Kidney (tissue), 14 donors: ENCODE data around the gene EPS8L1. TPM values are rescaled to one million over a fixed set of nuclear protein-coding genes. Genes with fewer than 3 reads are reported as not detected.

ENCODE experiments used
- DNase-seq, 5 donors: peaks; one replicate each; pipeline ENCODE4 v3.0.0-alpha.2; 2013 to 2020
- FAIRE-seq: peaks from 2 replicates; lab custom pipeline; 2012; peaks lifted over from hg19 to GRCh38; lab: Jason Lieb, UNC
- H3K27ac ChIP-seq, 2 donors: one replicate each; pipeline ENCODE4 v1.7.0; 2013; ENCODE audit warnings: low read depth in 2 of 2, low read length in 2 of 2, inconsistent platforms in 1 of 2
- H3K27me3 ChIP-seq: one replicate; pipeline ENCODE4 v1.7.1; 2013; ENCODE audit warnings: low read length, inconsistent platforms; ENCODE audit not compliant: control insufficient read depth, insufficient read depth
- H3K36me3 ChIP-seq, 3 donors: one replicate each; pipeline versions ENCODE4 v1.7.0 to v1.7.1; 2013; ENCODE audit warnings: low read length in 3 of 3, control low read depth in 1 of 3, inconsistent platforms in 1 of 3; ENCODE audit not compliant: insufficient read depth in 3 of 3, control insufficient read depth in 2 of 3
- H3K4me1 ChIP-seq, 3 donors: one replicate each; pipeline versions ENCODE4 v1.7.0 to v1.7.1; 2013; ENCODE audit warnings: low read length in 3 of 3, inconsistent platforms in 1 of 3, low read depth in 1 of 3; ENCODE audit not compliant: control insufficient read depth in 2 of 3, insufficient read depth in 2 of 3
- H3K4me3 ChIP-seq, 3 donors: one replicate each; pipeline versions ENCODE4 v1.7.0 to v1.8.1; 2013; ENCODE audit warnings: low read length in 3 of 3, control low read depth in 1 of 3, inconsistent platforms in 1 of 3
- H3K9ac ChIP-seq, 3 donors: one replicate each; pipeline versions ENCODE4 v1.7.0 to v1.7.1; 2013; ENCODE audit warnings: low read length in 3 of 3, control low read depth in 1 of 3, inconsistent platforms in 1 of 3
- H3K9me3 ChIP-seq, 3 donors: one replicate each; pipeline versions ENCODE4 v1.7.0 to v1.7.1; 2013; ENCODE audit warnings: low read length in 3 of 3, control low read depth in 1 of 3, inconsistent platforms in 1 of 3; ENCODE audit not compliant: control insufficient read depth in 2 of 3, insufficient read depth in 1 of 3
- intact Hi-C: fragments of 100-400 bp; cut with DNase I; formaldehyde crosslinking; loops from one replicate; pipeline ENCODE4 v1.11.1; 2022
- polyA plus RNA-seq: library from polyadenylated mRNA; stranded (reverse); fragments of 350-450 nt; fragmentation: Illumina TruSeq; extraction: RNeasy Lipid Tissue Mini Kit (QIAGEN cat#74804); gene quantifications from one replicate; pipeline ENCODE4 v1.2.3, GENCODE V29; 2014; ENCODE audit warnings: low read depth, low replicate concordance; ENCODE audit not compliant: insufficient read depth
- total RNA-seq: library from RNA; stranded (reverse); fragmentation: NEBNext Ultra II Directional; extraction: Animal tissue kit (Norgen Biotek cat#: 25700); gene quantifications from one replicate; pipeline ENCODE4 v1.2.1, GENCODE V29; 2021
- TF ChIP-seq, protein P1 (sequence below): IDR thresholded peaks from 3 replicates; pipeline ENCODE4 v1.5.1; 2012; ENCODE audit warnings: mild to moderate bottlenecking, moderate library complexity, borderline replicate concordance; ENCODE audit not compliant: insufficient read depth; ENCODE audit errors: extremely low read depth
- donor health status: control.
- donor health status: control.
- donor health status: control.
- donor health status: control.
- donor health status: control.
- donor health status: DM: yes; HTN: yes; CAD: no.
- donor health status: Normal renal cell carcinoma (clear cell type).

EPS8L1 gene
- total and polyA plus RNA-seq, 2 donors from 2014 or later, result 45.4 to 95.0 TPM

- intact Hi-C loops, result no loop called here
- H3K36me3 ChIP-seq, result no peaks in the 10 kb centered on the region
- no peaks in the 10 kb centered on the region for H3K9me3 ChIP-seq
- peaks cover 5% of the 10 kb centered on the region for H3K27me3 ChIP-seq
- H3K9ac ChIP-seq, result peak overlapping the region in 1 of 3 donors; percentile 40
- no peak overlapping the region for H3K27ac ChIP-seq
- no peak for FAIRE-seq
- TF ChIP-seq, protein P1, sequence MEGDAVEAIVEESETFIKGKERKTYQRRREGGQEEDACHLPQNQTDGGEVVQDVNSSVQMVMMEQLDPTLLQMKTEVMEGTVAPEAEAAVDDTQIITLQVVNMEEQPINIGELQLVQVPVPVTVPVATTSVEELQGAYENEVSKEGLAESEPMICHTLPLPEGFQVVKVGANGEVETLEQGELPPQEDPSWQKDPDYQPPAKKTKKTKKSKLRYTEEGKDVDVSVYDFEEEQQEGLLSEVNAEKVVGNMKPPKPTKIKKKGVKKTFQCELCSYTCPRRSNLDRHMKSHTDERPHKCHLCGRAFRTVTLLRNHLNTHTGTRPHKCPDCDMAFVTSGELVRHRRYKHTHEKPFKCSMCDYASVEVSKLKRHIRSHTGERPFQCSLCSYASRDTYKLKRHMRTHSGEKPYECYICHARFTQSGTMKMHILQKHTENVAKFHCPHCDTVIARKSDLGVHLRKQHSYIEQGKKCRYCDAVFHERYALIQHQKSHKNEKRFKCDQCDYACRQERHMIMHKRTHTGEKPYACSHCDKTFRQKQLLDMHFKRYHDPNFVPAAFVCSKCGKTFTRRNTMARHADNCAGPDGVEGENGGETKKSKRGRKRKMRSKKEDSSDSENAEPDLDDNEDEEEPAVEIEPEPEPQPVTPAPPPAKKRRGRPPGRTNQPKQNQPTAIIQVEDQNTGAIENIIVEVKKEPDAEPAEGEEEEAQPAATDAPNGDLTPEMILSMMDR, result no peak
- H3K4me1 ChIP-seq, result peaks cover 0 to 15% (median 0%) of the 10 kb centered on the region in 3 donors
- DNase-seq, result peak in 3 of 5 donors; percentile 45 to 71 (median 64)
- H3K4me3 ChIP-seq, result peak overlapping the region in 2 of 3 donors; percentile 28 to 53
These were observed 11.9 kb downstream of the EPS8L1 start for GRCh38 chr19:55087542-55087901.

- Histone ChIP-seq H3K27ac (no peak overlapping the region), H3K4me1 (peaks cover 0 to 15% (median 0%) of the 10 kb centered on the region in 3 donors), H3K4me3 (no peak overlapping the region), H3K36me3 (no peaks in the 10 kb centered on the region), H3K9ac (no peak overlapping the region), H3K9me3 (no peaks in the 10 kb centered on the region), H3K27me3 (peaks cover 5% of the 10 kb centered on the region)
- intact Hi-C loops, result no loop called here
- no peak for FAIRE-seq
- TF ChIP-seq, protein P1, result no peak
- peak in 1 of 5 donors; percentile 56 for DNase-seq
These were observed 12.4 kb downstream of the EPS8L1 start for GRCh38 chr19:55088021-55088451.

GRCh38 chr19:55088543-55089341, 13.1 kb downstream of the EPS8L1 start:
- Histone ChIP-seq H3K4me3 (no peak overlapping the region), H3K9ac (no peak overlapping the region), H3K4me1 (peaks cover 0 to 15% (median 0%) of the 10 kb centered on the region in 3 donors), H3K9me3 (no peaks in the 10 kb centered on the region), H3K36me3 (no peaks in the 10 kb centered on the region), H3K27ac (no peak overlapping the region), H3K27me3 (peaks cover 5% of the 10 kb centered on the region)
- DNase-seq (peak; percentile 78 to 89 (median 83)), FAIRE-seq (no peak)
- TF ChIP-seq, protein P1, result peak; percentile 66
- intact Hi-C loops, result no loop called here
